HG02678 (cell line): ENCODE results near the gene CAPZA1.
"Not testable (repeated sequence)": the region's sequence is repeated elsewhere in the genome, so short reads cannot be mapped to it uniquely, and the experiment has no call there.

Experiments
- ATAC-seq: cut with Tn5 transposase; IDR thresholded peaks from one replicate; pipeline ENCODE4 v1.9.1; 2021; ENCODE audit warnings: mild to moderate bottlenecking, moderate library complexity; ENCODE audit not compliant: unreplicated experiment

The CAPZA1 gene

GRCh38 chr1:112619518-112620376, at the start of gene CAPZA1:
CAPZA1 (plus strand) TSS chr1:112619832; CDS start chr1:112619845, 13 bp downstream.
- peak; percentile 86 for ATAC-seq

GRCh38 chr1:112575154-112575804, 44.4 kb upstream of the CAPZA1 start:
- ATAC-seq: no peak

- no peak for ATAC-seq
Measured at GRCh38 chr1:112576240-112576639, 43.4 kb upstream of the CAPZA1 start.

GRCh38 chr1:112579801-112580510, 39.7 kb upstream of the CAPZA1 start:
- no peak for ATAC-seq

- ATAC-seq: no peak
Measured at GRCh38 chr1:112581586-112582192, 37.9 kb upstream of the CAPZA1 start.

- no peak for ATAC-seq
Measured at GRCh38 chr1:112583366-112583765, 36.3 kb upstream of the CAPZA1 start.

- ATAC-seq: no peak
Measured at GRCh38 chr1:112589766-112590165, 29.9 kb upstream of the CAPZA1 start.

- ATAC-seq: no peak
Measured at GRCh38 chr1:112594208-112594876, 25.3 kb upstream of the CAPZA1 start.

- no peak for ATAC-seq
Measured at GRCh38 chr1:112599477-112599876, 20.2 kb upstream of the CAPZA1 start.

GRCh38 chr1:112603012-112603411, 16.6 kb upstream of the CAPZA1 start:
- no peak for ATAC-seq

GRCh38 chr1:112603541-112603940, 16.1 kb upstream of the CAPZA1 start:
- ATAC-seq: no peak

- no peak for ATAC-seq
Measured at GRCh38 chr1:112605633-112606327, 13.9 kb upstream of the CAPZA1 start.

GRCh38 chr1:112614460-112615065, 5.1 kb upstream of the CAPZA1 start:
- no peak for ATAC-seq

GRCh38 chr1:112618114-112618720, 1.4 kb upstream of the CAPZA1 start:
- ATAC-seq: peak; percentile 33

- ATAC-seq: no peak
Measured at GRCh38 chr1:112618721-112619517, 713 bp upstream of the CAPZA1 start, which contains the start of gene ST7L. ST7L (minus strand) TSS chr1:112619141; CDS start chr1:112619113, 28 bp downstream.

- ATAC-seq: no peak
Measured at GRCh38 chr1:112620377-112620695, 704 bp downstream of the CAPZA1 start.

GRCh38 chr1:112624493-112624892, 4.9 kb downstream of the CAPZA1 start:
- ATAC-seq: not testable (repeated sequence)

GRCh38 chr1:112625696-112626095, 6.1 kb downstream of the CAPZA1 start:
- no peak for ATAC-seq
